Measurements from ENCODE around the gene LRRC53. TPM values are rescaled to one million over a fixed set of nuclear protein-coding genes. Genes with fewer than 3 reads are reported as not detected.

Gene LRRC53
- total RNA-seq, 1 donor from 2014 or later: not detected

- H3K9me3 Mint-ChIP-seq (ENCODE audit: unreplicated experiment): no peaks in the 10 kb centered on the region
- DNase-seq (ENCODE audit: extremely low spot score, unreplicated experiment): no peak
- no peak overlapping the region for H3K4me3 Mint-ChIP-seq (ENCODE audit: unreplicated experiment)
- no peak overlapping the region for H3K27ac Mint-ChIP-seq (ENCODE audit: unreplicated experiment)
- H3K4me1 Mint-ChIP-seq (ENCODE audit: unreplicated experiment): no peaks in the 10 kb centered on the region
- peaks cover 3% of the 10 kb centered on the region for H3K27me3 Mint-ChIP-seq (ENCODE audit: unreplicated experiment)
- no peak for TF ChIP-seq CTCF (IDR thresholded peaks at IDR 0.05)
- H3K36me3 Mint-ChIP-seq (ENCODE audit: unreplicated experiment): no peaks in the 10 kb centered on the region
These were observed 6.3 kb downstream of the LRRC53 start for GRCh38 chr1:74505928-74506710.

- no peak for DNase-seq (ENCODE audit: extremely low spot score, unreplicated experiment)
- Mint-ChIP-seq H3K36me3 (ENCODE audit: unreplicated experiment) (no peaks in the 10 kb centered on the region), H3K9me3 (ENCODE audit: unreplicated experiment) (no peaks in the 10 kb centered on the region), H3K27ac (ENCODE audit: unreplicated experiment) (no peak overlapping the region), H3K27me3 (ENCODE audit: unreplicated experiment) (peaks cover 3% of the 10 kb centered on the region), H3K4me1 (ENCODE audit: unreplicated experiment) (no peaks in the 10 kb centered on the region), H3K4me3 (ENCODE audit: unreplicated experiment) (no peak overlapping the region)
- no peak for TF ChIP-seq CTCF (IDR thresholded peaks at IDR 0.05)
These were observed 7.4 kb downstream of the LRRC53 start for GRCh38 chr1:74504933-74505512.

GRCh38 chr1:74504125-74504932 lies 8.1 kb downstream of the LRRC53 start:
- DNase-seq (ENCODE audit: extremely low spot score, unreplicated experiment): no peak
- Mint-ChIP-seq H3K27ac (ENCODE audit: unreplicated experiment) (no peak overlapping the region), H3K9me3 (ENCODE audit: unreplicated experiment) (no peaks in the 10 kb centered on the region), H3K4me1 (ENCODE audit: unreplicated experiment) (no peaks in the 10 kb centered on the region), H3K36me3 (ENCODE audit: unreplicated experiment) (no peaks in the 10 kb centered on the region), H3K4me3 (ENCODE audit: unreplicated experiment) (no peak overlapping the region), H3K27me3 (ENCODE audit: unreplicated experiment) (peaks cover 3% of the 10 kb centered on the region)
- peak; percentile 66 for TF ChIP-seq CTCF (IDR thresholded peaks at IDR 0.05)

GRCh38 chr1:74502858-74503257 lies 9.6 kb downstream of the LRRC53 start:
- no peak overlapping the region for H3K4me3 Mint-ChIP-seq (ENCODE audit: unreplicated experiment)
- no peaks in the 10 kb centered on the region for H3K4me1 Mint-ChIP-seq (ENCODE audit: unreplicated experiment)
- no peak overlapping the region for H3K27ac Mint-ChIP-seq (ENCODE audit: unreplicated experiment)
- H3K36me3 Mint-ChIP-seq (ENCODE audit: unreplicated experiment): no peaks in the 10 kb centered on the region
- TF ChIP-seq CTCF (IDR thresholded peaks at IDR 0.05): no peak
- no peak for DNase-seq (ENCODE audit: extremely low spot score, unreplicated experiment)
- no peaks in the 10 kb centered on the region for H3K9me3 Mint-ChIP-seq (ENCODE audit: unreplicated experiment)
- peaks cover 7% of the 10 kb centered on the region for H3K27me3 Mint-ChIP-seq (ENCODE audit: unreplicated experiment)

GRCh38 chr1:74502432-74502831 lies 10.0 kb downstream of the LRRC53 start:
- TF ChIP-seq CTCF (IDR thresholded peaks at IDR 0.05): no peak
- H3K9me3 Mint-ChIP-seq (ENCODE audit: unreplicated experiment): no peaks in the 10 kb centered on the region
- H3K36me3 Mint-ChIP-seq (ENCODE audit: unreplicated experiment): no peaks in the 10 kb centered on the region
- no peak overlapping the region for H3K27ac Mint-ChIP-seq (ENCODE audit: unreplicated experiment)
- no peak overlapping the region for H3K4me3 Mint-ChIP-seq (ENCODE audit: unreplicated experiment)
- no peak for DNase-seq (ENCODE audit: extremely low spot score, unreplicated experiment)
- no peaks in the 10 kb centered on the region for H3K4me1 Mint-ChIP-seq (ENCODE audit: unreplicated experiment)
- H3K27me3 Mint-ChIP-seq (ENCODE audit: unreplicated experiment): peaks cover 7% of the 10 kb centered on the region

Measured in osteocyte (in vitro differentiated cells).